Testis (tissue), 2 donors: ENCODE measurements around the gene MAN2B2.

Experiments
- CTCF ChIP-seq, 3 experiments: fragments of 450-650 bp in 2 of 3; fragments of 200-600 bp in 1 of 3; sonication (generic) in 1 of 3; IDR thresholded peaks; one replicate each; pipeline ENCODE4 v1.5.1; 2016 to 2019; ENCODE audit warnings: antibody characterized with exemption in 3 of 3, mild to moderate bottlenecking in 2 of 3, moderate library complexity in 1 of 3
- POLR2A ChIP-seq: fragments of 450-650 bp; IDR thresholded peaks from one replicate; pipeline ENCODE4 v1.6.1; 2017; ENCODE audit warnings: antibody characterized with exemption, mild to moderate bottlenecking, moderate library complexity

GRCh38 chr4:6671648-6672047, 96.7 kb downstream of the MAN2B2 start:
- TF ChIP-seq POLR2A (no peak), CTCF (IDR thresholded peaks at IDR 0.05) (no peak)
